GM23248 (cell line): ENCODE results near the gene THTPA. TPM values are rescaled to one million over a fixed set of nuclear protein-coding genes. Genes with fewer than 3 reads are reported as not detected.

ENCODE experiments used
- DNase-seq: peaks from one replicate; pipeline ENCODE4 v3.0.0-alpha.2; 2015
- H2AFZ ChIP-seq: fragments of 200-600 bp; sonication (generic); 2 replicates; pipeline ENCODE4 v1.6.1; 2016; ENCODE audit warnings: antibody characterized with exemption
- H3F3A ChIP-seq: fragments of 200-600 bp; sonication (generic); 2 replicates; pipeline ENCODE4 v1.6.1; 2016; ENCODE audit warnings: mild to moderate bottlenecking, antibody characterized with exemption, mixed run types; ENCODE audit not compliant: insufficient read depth
- H3K27ac ChIP-seq: fragments of 200-600 bp; sonication (generic); 2 replicates; pipeline ENCODE4 v1.5.1; 2016; ENCODE audit warnings: mild to moderate bottlenecking
- H3K27me3 ChIP-seq: fragments of 200-600 bp; sonication (generic); replicated peaks from 2 replicates; pipeline ENCODE4 v1.6.1; 2016; ENCODE audit warnings: mild to moderate bottlenecking; ENCODE audit not compliant: insufficient read depth
- H3K36me3 ChIP-seq: fragments of 200-600 bp; sonication (generic); 2 replicates; pipeline ENCODE4 v1.6.1; 2016; ENCODE audit warnings: low read depth, mild to moderate bottlenecking
- H3K4me1 ChIP-seq: fragments of 200-600 bp; sonication (generic); 2 replicates; pipeline ENCODE4 v1.6.1; 2016; ENCODE audit warnings: mild to moderate bottlenecking; ENCODE audit not compliant: insufficient read depth
- H3K4me2 ChIP-seq: fragments of 200-600 bp; sonication (generic); one replicate; pipeline ENCODE4 v1.6.1; 2016; ENCODE audit warnings: mild to moderate bottlenecking; ENCODE audit not compliant: unreplicated experiment
- H3K4me3 ChIP-seq: fragments of 200-600 bp; sonication (generic); 2 replicates; pipeline ENCODE4 v1.5.1; 2016; ENCODE audit warnings: mild to moderate bottlenecking
- H3K79me2 ChIP-seq: fragments of 200-600 bp; sonication (generic); 2 replicates; pipeline ENCODE4 v1.6.1; 2016; ENCODE audit warnings: mild to moderate bottlenecking; ENCODE audit not compliant: insufficient read depth
- H3K9ac ChIP-seq: fragments of 200-600 bp; sonication (generic); 2 replicates; pipeline ENCODE4 v1.6.1; 2016; ENCODE audit warnings: mild to moderate bottlenecking
- H3K9me2 ChIP-seq: fragments of 200-600 bp; sonication (generic); 2 replicates; pipeline ENCODE4 v1.6.1; 2016; ENCODE audit warnings: mixed run types, mild to moderate bottlenecking, moderate library complexity; ENCODE audit not compliant: insufficient read depth
- H3K9me3 ChIP-seq: fragments of 200-600 bp; sonication (generic); one replicate; pipeline ENCODE4 v1.6.1; 2017; ENCODE audit warnings: low read depth
- H4K20me1 ChIP-seq: fragments of 200-600 bp; sonication (generic); 2 replicates; pipeline ENCODE4 v1.6.0; 2016; ENCODE audit not compliant: insufficient read depth
- EZH2 ChIP-seq: fragments of 200-600 bp; sonication (generic); IDR thresholded peaks from 2 replicates; pipeline ENCODE4 v1.6.1; 2018; ENCODE audit warnings: antibody characterized with exemption, mild to moderate bottlenecking; ENCODE audit not compliant: insufficient read depth, poor library complexity, severe bottlenecking
- EZH2phosphoT487 ChIP-seq: fragments of 200-600 bp; sonication (generic); IDR thresholded peaks from 2 replicates; pipeline ENCODE4 v1.6.1; 2018; ENCODE audit warnings: antibody characterized with exemption, moderate library complexity, mild to moderate bottlenecking, low read depth; ENCODE audit not compliant: insufficient read depth
- WGBS, 2 experiments: methylation state at CpG; one replicate each; pipeline ENCODE4 v1.1.6; 2015 to 2017; ENCODE audit warnings: low lambda C conversion rate in 2 of 2, low coverage in 1 of 2; ENCODE audit errors: missing lambda C conversion rate in 2 of 2; 5-methylcytosine and 5-hydroxymethylcytosine counted together
- in situ Hi-C: fragments of 300-500 bp; cut with MboI; formaldehyde crosslinking; loops from 2 replicates; pipeline ENCODE4 v1.15.0; 2020
- polyA plus RNA-seq: library from polyadenylated mRNA; unstranded; fragments of >200 nt; fragmentation: Nextera tagmentation; extraction: Ambion mirVana; gene quantifications from 2 replicates; pipeline ENCODE4 v1.2.1, GENCODE V29; 2016
- total RNA-seq: library from RNA; depleted of rRNA; stranded (reverse); fragments of >200 nt; shearing (Covaris generic); gene quantifications from 2 replicates; pipeline ENCODE4 v1.2.3, GENCODE V29; 2014

The THTPA gene
- total and polyA plus RNA-seq, 2 experiments from 2014 or later: 10.0 to 21.0 TPM

- TF ChIP-seq EZH2phosphoT487: no peak
- TF ChIP-seq EZH2: no peak
- in situ Hi-C loops: no loop called here
- Histone ChIP-seq H3F3A (no peaks in the 10 kb centered on the region), H3K79me2 (no peaks in the 10 kb centered on the region), H3K36me3 (no peaks in the 10 kb centered on the region), H4K20me1 (no peaks in the 10 kb centered on the region), H3K27me3 (peaks cover 37% of the 10 kb centered on the region), H2AFZ (no peak overlapping the region), H3K9ac (no peak overlapping the region), H3K4me3 (no peak overlapping the region), H3K27ac (no peak overlapping the region), H3K9me3 (no peaks in the 10 kb centered on the region), H3K4me1 (no peaks in the 10 kb centered on the region), H3K4me2 (no peak overlapping the region), H3K9me2 (no peaks in the 10 kb centered on the region)
- WGBS, 2 experiments: 8 to 19% methylated on average over 4 of the region's 4 CpGs
- no peak for DNase-seq
Measured at GRCh38 chr14:23572836-23573235, 16.8 kb downstream of the THTPA start.

- no peak overlapping the region for H3K9ac ChIP-seq
- no peaks in the 10 kb centered on the region for H4K20me1 ChIP-seq
- no peaks in the 10 kb centered on the region for H3K9me3 ChIP-seq
- no peak overlapping the region for H2AFZ ChIP-seq
- H3K36me3 ChIP-seq: no peaks in the 10 kb centered on the region
- 60 to 61% methylated on average over 5 of the region's 5 CpGs for WGBS, 2 experiments
- DNase-seq: no peak
- TF ChIP-seq EZH2: no peak
- no peak for TF ChIP-seq EZH2phosphoT487
- H3K4me1 ChIP-seq: no peaks in the 10 kb centered on the region
- H3K27me3 ChIP-seq: peaks cover 43% of the 10 kb centered on the region
- H3K9me2 ChIP-seq: no peaks in the 10 kb centered on the region
- no peak overlapping the region for H3K4me2 ChIP-seq
- no peaks in the 10 kb centered on the region for H3F3A ChIP-seq
- H3K4me3 ChIP-seq: no peak overlapping the region
- no peaks in the 10 kb centered on the region for H3K79me2 ChIP-seq
- in situ Hi-C loops: no loop called here
- no peak overlapping the region for H3K27ac ChIP-seq
Measured at GRCh38 chr14:23573384-23574015, 17.4 kb downstream of the THTPA start.

GRCh38 chr14:23577004-23577681 lies 21.1 kb downstream of the THTPA start:
- no peak overlapping the region for H3K9ac ChIP-seq
- H3K79me2 ChIP-seq: no peaks in the 10 kb centered on the region
- no peaks in the 10 kb centered on the region for H3F3A ChIP-seq
- no peaks in the 10 kb centered on the region for H3K36me3 ChIP-seq
- in situ Hi-C loops: no loop called here
- peaks cover 57% of the 10 kb centered on the region for H3K27me3 ChIP-seq
- no peak overlapping the region for H3K27ac ChIP-seq
- H3K4me3 ChIP-seq: no peak overlapping the region
- no peak overlapping the region for H2AFZ ChIP-seq
- TF ChIP-seq EZH2: no peak
- no peak for TF ChIP-seq EZH2phosphoT487
- H3K4me1 ChIP-seq: no peaks in the 10 kb centered on the region
- no peaks in the 10 kb centered on the region for H3K9me3 ChIP-seq
- H4K20me1 ChIP-seq: no peaks in the 10 kb centered on the region
- 3 to 4% methylated on average over 30 to 46 of the region's 67 CpGs for WGBS, 2 experiments
- H3K4me2 ChIP-seq: no peak overlapping the region
- DNase-seq: peak; percentile 42
- H3K9me2 ChIP-seq: no peaks in the 10 kb centered on the region

- Histone ChIP-seq H3K27ac (no peak overlapping the region), H4K20me1 (no peaks in the 10 kb centered on the region), H3K4me3 (no peak overlapping the region), H3K9me2 (no peaks in the 10 kb centered on the region), H2AFZ (no peak overlapping the region), H3K9ac (no peak overlapping the region), H3K27me3 (peaks cover 53% of the 10 kb centered on the region), H3K4me1 (no peaks in the 10 kb centered on the region), H3K4me2 (no peak overlapping the region), H3K36me3 (no peaks in the 10 kb centered on the region), H3K9me3 (no peaks in the 10 kb centered on the region), H3K79me2 (no peaks in the 10 kb centered on the region), H3F3A (no peaks in the 10 kb centered on the region)
- in situ Hi-C loops: no loop called here
- 0 out of 2 replicates have a peak, but pooled peaks have one; percentile 31 for TF ChIP-seq EZH2phosphoT487
- peak; percentile 3 for TF ChIP-seq EZH2
- no peak for DNase-seq
- 1% methylated on average over 14 to 24 of the region's 24 CpGs for WGBS, 2 experiments
Measured at GRCh38 chr14:23577710-23578392, 21.8 kb downstream of the THTPA start.
